ENCODE measurements around the gene GPD1L.

GPD1L gene

DNA sequence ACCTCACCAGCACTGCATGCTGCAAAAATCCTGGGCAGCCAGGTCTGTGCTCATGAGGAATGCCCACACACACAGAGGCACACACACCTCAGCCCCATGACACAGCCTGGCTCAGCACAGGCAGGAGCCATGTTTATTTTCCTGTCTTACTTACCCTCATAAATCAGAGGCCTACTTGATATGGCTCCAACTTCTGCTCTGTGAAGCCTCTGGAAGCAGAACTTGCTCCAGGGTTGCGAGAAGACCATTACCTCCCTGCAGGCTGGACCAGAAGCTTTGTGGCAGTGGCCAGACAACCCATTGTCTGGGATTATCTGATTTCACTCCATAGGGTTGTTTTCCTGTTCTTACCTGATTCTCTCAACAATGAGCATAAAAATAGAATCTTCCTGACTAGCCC is 88.2 kb downstream of the GPD1L start:
- TF ChIP-seq ZFX (IDR thresholded peaks at IDR 0.05; ENCODE audit: borderline replicate concordance) = no peak
- TF ChIP-seq, protein P1, sequence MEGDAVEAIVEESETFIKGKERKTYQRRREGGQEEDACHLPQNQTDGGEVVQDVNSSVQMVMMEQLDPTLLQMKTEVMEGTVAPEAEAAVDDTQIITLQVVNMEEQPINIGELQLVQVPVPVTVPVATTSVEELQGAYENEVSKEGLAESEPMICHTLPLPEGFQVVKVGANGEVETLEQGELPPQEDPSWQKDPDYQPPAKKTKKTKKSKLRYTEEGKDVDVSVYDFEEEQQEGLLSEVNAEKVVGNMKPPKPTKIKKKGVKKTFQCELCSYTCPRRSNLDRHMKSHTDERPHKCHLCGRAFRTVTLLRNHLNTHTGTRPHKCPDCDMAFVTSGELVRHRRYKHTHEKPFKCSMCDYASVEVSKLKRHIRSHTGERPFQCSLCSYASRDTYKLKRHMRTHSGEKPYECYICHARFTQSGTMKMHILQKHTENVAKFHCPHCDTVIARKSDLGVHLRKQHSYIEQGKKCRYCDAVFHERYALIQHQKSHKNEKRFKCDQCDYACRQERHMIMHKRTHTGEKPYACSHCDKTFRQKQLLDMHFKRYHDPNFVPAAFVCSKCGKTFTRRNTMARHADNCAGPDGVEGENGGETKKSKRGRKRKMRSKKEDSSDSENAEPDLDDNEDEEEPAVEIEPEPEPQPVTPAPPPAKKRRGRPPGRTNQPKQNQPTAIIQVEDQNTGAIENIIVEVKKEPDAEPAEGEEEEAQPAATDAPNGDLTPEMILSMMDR (IDR thresholded peaks at IDR 0.05) = no peak

DNA sequence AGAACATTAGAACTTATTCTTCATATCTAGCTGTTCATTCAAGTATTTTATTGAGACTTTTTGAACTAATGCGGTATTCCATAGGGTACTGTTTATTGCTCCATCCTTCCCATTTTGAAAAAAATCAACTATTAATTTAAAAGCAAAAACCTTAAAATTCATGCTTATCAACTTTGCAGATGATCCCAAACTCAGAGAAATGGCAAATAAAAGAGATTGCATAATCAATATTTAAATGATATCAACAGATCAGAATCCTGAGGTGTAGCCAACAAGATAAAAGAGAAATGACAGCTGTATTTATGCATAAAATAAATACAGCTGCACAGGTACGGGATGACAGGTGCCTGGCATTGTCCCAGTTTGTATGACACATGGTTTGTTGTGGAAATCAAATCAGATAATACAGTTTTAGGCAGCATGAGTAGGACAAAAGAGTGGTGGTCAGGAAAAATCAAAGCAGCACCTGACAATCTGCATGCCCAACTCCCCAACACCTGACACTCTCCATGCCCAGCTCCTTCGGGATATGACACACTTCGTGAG is 89.6 kb downstream of the GPD1L start:
- no peak overlapping the region for H3K27ac ChIP-seq
- TF ChIP-seq ZFX (IDR thresholded peaks at IDR 0.05; ENCODE audit: borderline replicate concordance) = no peak
- TF ChIP-seq, protein P1 (IDR thresholded peaks at IDR 0.05) = no peak

More for the DNA sequence above, 88.2 kb downstream of the GPD1L start:
- H3K27ac ChIP-seq = no peak overlapping the region

GRCh38 chr3:32197991-32198390 is 91.6 kb downstream of the GPD1L start:
- no peak overlapping the region for H3K27ac ChIP-seq
- TF ChIP-seq, protein P1 (IDR thresholded peaks at IDR 0.05) = no peak
- no peak for TF ChIP-seq ZFX (IDR thresholded peaks at IDR 0.05; ENCODE audit: borderline replicate concordance)

DNA sequence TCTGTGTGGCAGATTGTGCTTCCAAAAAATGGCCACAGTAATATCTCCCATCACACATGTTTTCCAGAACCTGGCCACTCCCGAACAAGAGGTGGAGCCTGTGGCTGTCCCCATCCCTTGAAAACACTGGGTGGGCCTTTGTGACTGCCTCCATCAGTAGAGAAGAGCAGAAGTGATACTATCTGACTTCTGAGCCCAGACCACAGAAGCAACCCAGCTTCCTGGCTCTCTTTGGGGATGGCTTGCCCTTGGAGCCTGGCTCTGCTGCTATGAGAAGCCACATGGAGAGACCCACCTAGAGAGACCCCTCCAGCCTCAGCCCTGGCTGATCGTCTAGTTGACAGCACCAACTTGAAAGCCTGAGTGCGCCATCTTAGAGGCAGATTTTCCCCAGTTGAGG is 92.3 kb downstream of the GPD1L start:
- H3K27ac ChIP-seq = no peak overlapping the region
- TF ChIP-seq, protein P1 (IDR thresholded peaks at IDR 0.05) = no peak
- no peak for TF ChIP-seq ZFX (IDR thresholded peaks at IDR 0.05; ENCODE audit: borderline replicate concordance)

GRCh38 chr3:32200490-32200889 is 94.1 kb downstream of the GPD1L start:
- TF ChIP-seq, protein P1 (IDR thresholded peaks at IDR 0.05) = no peak
- TF ChIP-seq ZFX (IDR thresholded peaks at IDR 0.05; ENCODE audit: borderline replicate concordance) = no peak
- no peak overlapping the region for H3K27ac ChIP-seq

DNA sequence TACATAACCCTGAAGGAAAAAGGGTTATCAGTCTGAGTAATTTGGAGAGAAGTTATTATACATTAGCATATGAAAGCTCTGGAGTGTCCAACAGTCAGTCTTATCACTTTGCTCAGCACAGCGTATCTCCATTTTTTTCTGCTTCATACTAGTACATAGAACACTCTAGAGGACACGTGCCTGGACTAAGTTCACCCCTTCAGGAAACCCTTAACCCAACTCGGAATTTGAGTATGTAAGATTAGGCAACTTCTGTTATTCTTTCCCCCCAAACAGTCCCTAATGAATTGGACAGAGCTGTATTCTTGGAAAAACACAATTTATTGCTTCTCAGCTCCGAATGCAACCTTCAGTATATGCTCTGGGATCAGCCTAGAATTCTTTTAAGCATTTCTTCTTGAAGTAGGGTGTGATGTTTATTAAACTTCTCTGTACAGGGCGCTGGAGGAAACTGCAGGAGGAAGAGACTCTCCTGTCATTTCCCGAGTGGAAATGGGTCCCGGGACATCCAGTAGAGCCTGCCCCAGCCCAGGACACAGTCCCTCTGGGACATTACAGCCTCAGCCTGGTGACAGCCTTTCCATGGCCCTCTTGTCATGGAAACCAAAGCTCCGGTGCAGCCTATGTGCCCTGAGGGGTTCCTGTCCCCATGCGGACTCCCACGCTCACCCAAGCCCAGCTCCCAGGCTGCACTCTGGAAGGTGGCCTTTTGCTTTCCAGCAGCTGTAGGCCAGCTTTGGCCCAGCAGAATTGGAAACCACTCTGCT is 94.8 kb downstream of the GPD1L start:
- TF ChIP-seq, protein P1 (IDR thresholded peaks at IDR 0.05) = no peak
- no peak for TF ChIP-seq ZFX (IDR thresholded peaks at IDR 0.05; ENCODE audit: borderline replicate concordance)

DNA sequence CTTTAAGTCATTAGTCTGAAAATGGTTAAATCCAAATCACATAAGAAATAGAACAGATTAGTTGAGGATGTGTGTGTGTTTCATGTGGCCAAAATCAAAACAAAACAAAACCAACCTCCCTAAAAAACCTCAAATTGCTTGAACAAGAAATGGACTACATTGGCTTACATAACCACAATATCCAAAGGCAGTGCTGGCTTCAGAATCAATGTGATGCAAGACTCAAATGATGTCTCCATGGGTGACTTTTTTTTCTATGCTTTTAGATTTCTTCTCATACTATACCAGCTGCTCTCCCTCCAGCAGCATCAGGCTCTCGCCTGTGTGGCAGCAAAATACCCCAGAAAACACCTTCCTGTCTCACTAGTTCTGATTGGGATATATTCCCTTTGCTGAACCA is 96.1 kb downstream of the GPD1L start:
- TF ChIP-seq, protein P1 (IDR thresholded peaks at IDR 0.05) = no peak
- no peak for TF ChIP-seq ZFX (IDR thresholded peaks at IDR 0.05; ENCODE audit: borderline replicate concordance)
- H3K27ac ChIP-seq = no peak overlapping the region

More for the DNA sequence above, 94.8 kb downstream of the GPD1L start:
- no peak overlapping the region for H3K27ac ChIP-seq

All from 22Rv1 (cell line).